HCT116 (cell line): ENCODE results near the gene QSOX1. TPM values are rescaled to one million over a fixed set of nuclear protein-coding genes. Genes with fewer than 3 reads are reported as not detected.

Experiments used
- ATAC-seq: fragments of 200-7000 bp; cut with Tn5 transposase; 2 replicates; pipeline ENCODE4 v1.9.1; 2020; ENCODE audit warnings: mild to moderate bottlenecking, moderate library complexity
- BruUV-seq: library from RNA; stranded (reverse); fragments of 400-500 nt; replicated peaks from 2 replicates; lab custom pipeline; 2021; lab: Mats Ljungman, UMichigan
- CTCF ChIA-PET: fragments of 300-600 bp; sonication (Branson Sonifier 250); formaldehyde crosslinking; loops from one replicate; lab custom pipeline; 2021; ENCODE audit warnings: antibody characterized with exemption; lab: Charles Lee
- POLR2A ChIA-PET: fragments of 300-600, 350-600 bp; sonication (Branson Sonifier 250); formaldehyde crosslinking; loops from one replicate; lab custom pipeline; 2021; ENCODE audit warnings: antibody characterized with exemption; lab: Charles Lee
- RAD21 ChIA-PET, 2 experiments: fragments of 300-600 bp; sonication (Branson Sonifier 250); formaldehyde crosslinking; loops; one replicate each; lab custom pipeline; 2023; ENCODE audit warnings: low total read pairs in 2 of 2; ENCODE audit not compliant: uncharacterized antibody in 2 of 2, unreplicated experiment in 2 of 2, low non-redundant PET in 1 of 2; lab: Charles Lee
- DNase-seq: peaks from one replicate; pipeline ENCODE4 v3.0.0-alpha.2; 2010; ENCODE audit warnings: low read depth, low spot score
- H2AFZ ChIP-seq: fragments of 200-600 bp; shearing (Covaris generic), sonication (generic); 2 replicates; pipeline ENCODE4 v1.6.1; 2017; ENCODE audit warnings: low read depth, mixed run types, mixed read lengths, antibody characterized with exemption, low read length; ENCODE audit not compliant: poor library complexity, severe bottlenecking
- H3K27ac ChIP-seq: 2 replicates; pipeline ENCODE4 v1.5.1; 2012; ENCODE audit warnings: low read depth, low read length
- H3K27me3 ChIP-seq: fragments of 200-600 bp; sonication (generic); 2 replicates; pipeline ENCODE4 v1.6.1; 2016; ENCODE audit warnings: mixed run types, low read length, mixed read lengths; ENCODE audit not compliant: insufficient read depth
- H3K36me3 ChIP-seq, 2 experiments: fragments of 200-500 bp in 1 of 2; fragments of 200-600 bp in 1 of 2; sonication (Bioruptor generic) in 1 of 2; sonication (generic) in 1 of 2; 2 replicates each; pipeline versions ENCODE4 v1.5.1 to v1.6.1; 2014 to 2016; ENCODE audit warnings: low read length in 2 of 2, inconsistent platforms in 1 of 2, mixed read lengths in 1 of 2, mixed run types in 1 of 2; ENCODE audit not compliant: insufficient read depth in 2 of 2, control insufficient read depth in 1 of 2
- H3K4me1 ChIP-seq, 2 experiments: fragments of 200-600 bp in 1 of 2; sonication (generic) in 1 of 2; 2 replicates each; pipeline versions ENCODE4 v1.5.1 to v1.6.1; 2012 to 2017; ENCODE audit warnings: low read length in 2 of 2, inconsistent platforms in 1 of 2, mild to moderate bottlenecking in 1 of 2, mixed read lengths in 1 of 2, mixed run types in 1 of 2, moderate library complexity in 1 of 2; ENCODE audit not compliant: insufficient read depth in 2 of 2, control insufficient read depth in 1 of 2
- H3K4me2 ChIP-seq: fragments of 200-600 bp; sonication (generic); 2 replicates; pipeline ENCODE4 v1.6.1; 2017; ENCODE audit warnings: mixed run types, low read length, mixed read lengths
- H3K4me3 ChIP-seq, 2 experiments: fragments of 200-600 bp in 1 of 2; sonication (generic) in 1 of 2; replicated peaks in 1 of 2; 2 replicates each; pipeline ENCODE4 v1.5.1; 2011 to 2016; ENCODE audit warnings: low read length in 2 of 2, control low read depth in 1 of 2, low read depth in 1 of 2, mild to moderate bottlenecking in 1 of 2, mixed read lengths in 1 of 2, mixed run types in 1 of 2
- H3K79me2 ChIP-seq: fragments of 200-600 bp; sonication (generic); 2 replicates; pipeline ENCODE4 v1.6.1; 2017; ENCODE audit warnings: mild to moderate bottlenecking, mixed run types, low read length, moderate library complexity, mixed read lengths; ENCODE audit not compliant: insufficient read depth
- H3K9ac ChIP-seq: fragments of 200-600 bp; sonication (generic); 2 replicates; pipeline ENCODE4 v1.6.1; 2016; ENCODE audit warnings: low read length, mixed read lengths
- H3K9me2 ChIP-seq: fragments of 200-600 bp; sonication (generic), shearing (Covaris generic); 2 replicates; pipeline ENCODE4 v1.6.1; 2017; ENCODE audit warnings: mixed run types, mild to moderate bottlenecking, moderate library complexity; ENCODE audit not compliant: insufficient read depth
- H3K9me3 ChIP-seq, 2 experiments: fragments of 200-500 bp in 1 of 2; fragments of 200-600 bp in 1 of 2; sonication (Bioruptor generic) in 1 of 2; sonication (generic) in 1 of 2; 2 replicates each; pipeline ENCODE4 v1.6.1; 2014 to 2017; ENCODE audit warnings: low read length in 2 of 2, mixed read lengths in 2 of 2, inconsistent platforms in 1 of 2, low read depth in 1 of 2, mild to moderate bottlenecking in 1 of 2, mixed run types in 1 of 2, moderate library complexity in 1 of 2; ENCODE audit not compliant: control insufficient read depth in 1 of 2, insufficient read depth in 1 of 2
- H4K20me1 ChIP-seq: fragments of 200-600 bp; sonication (generic), shearing (Covaris generic); 2 replicates; pipeline ENCODE4 v1.6.1; 2017; ENCODE audit warnings: mixed run types, mild to moderate bottlenecking, moderate library complexity; ENCODE audit not compliant: insufficient read depth
- CTCF ChIP-seq, 3 experiments: fragments of 200-600 bp in 1 of 3; sonication (generic) in 1 of 3; IDR thresholded peaks in 2 of 3; conservative IDR thresholded peaks in 1 of 3; 2 replicates each; pipeline ENCODE4 v1.5.1; 2012 to 2017; ENCODE audit warnings: low read depth in 2 of 3, low read length in 2 of 3, antibody characterized with exemption in 1 of 3, borderline replicate concordance in 1 of 3, control low read depth in 1 of 3, mild to moderate bottlenecking in 1 of 3, mixed read lengths in 1 of 3, mixed run types in 1 of 3, moderate library complexity in 1 of 3; ENCODE audit not compliant: insufficient read depth in 1 of 3
- EGR1 ChIP-seq: IDR thresholded peaks from 2 replicates; pipeline ENCODE4 v1.6.1; 2012; ENCODE audit warnings: low read depth
- EZH2 ChIP-seq: fragments of 200-600 bp; sonication (generic); IDR thresholded peaks from 2 replicates; pipeline ENCODE4 v1.6.1; 2017; ENCODE audit warnings: antibody characterized with exemption, mixed run types
- EZH2phosphoT487 ChIP-seq: fragments of 200-600 bp; IDR thresholded peaks from 2 replicates; pipeline ENCODE4 v1.6.1; 2018; ENCODE audit warnings: antibody characterized with exemption, borderline replicate concordance
- FOSL1 ChIP-seq: IDR thresholded peaks from 2 replicates; pipeline ENCODE4 v1.6.1; 2012; ENCODE audit warnings: low read depth
- JUND ChIP-seq: IDR thresholded peaks from 2 replicates; pipeline ENCODE4 v1.6.1; 2012
- POLR2AphosphoS5 ChIP-seq: IDR thresholded peaks from 2 replicates; pipeline ENCODE4 v1.6.1; 2011; ENCODE audit warnings: mild to moderate bottlenecking, low read depth, low read length, moderate library complexity
- SIN3A ChIP-seq: IDR thresholded peaks from 2 replicates; pipeline ENCODE4 v1.6.1; 2012; ENCODE audit warnings: low read depth
- SP1 ChIP-seq: IDR thresholded peaks from 2 replicates; pipeline ENCODE4 v1.6.1; 2012; ENCODE audit warnings: low read depth
- SRF ChIP-seq: IDR thresholded peaks from 2 replicates; pipeline ENCODE4 v1.6.1; 2012; ENCODE audit warnings: low read depth
- TCF7L2 ChIP-seq: IDR thresholded peaks from 2 replicates; pipeline ENCODE4 v1.7.0; 2011; ENCODE audit warnings: borderline replicate concordance, inconsistent platforms; ENCODE audit not compliant: insufficient read depth, insufficient read length; ENCODE audit errors: extremely low read depth
- ZBTB33 ChIP-seq: IDR thresholded peaks from 2 replicates; pipeline ENCODE4 v1.6.1; 2011; ENCODE audit warnings: mild to moderate bottlenecking, low read length, moderate library complexity; ENCODE audit not compliant: insufficient replicate concordance; ENCODE audit errors: extremely low read depth
- ZFX ChIP-seq: fragments of 450-650 bp; IDR thresholded peaks from 2 replicates; pipeline ENCODE4 v1.6.1; 2017
- ZNF274 ChIP-seq: fragments of 200-500 bp; sonication (Bioruptor generic); IDR thresholded peaks from 2 replicates; pipeline ENCODE4 v1.6.1; 2014; ENCODE audit warnings: mild to moderate bottlenecking, low read depth, low read length, inconsistent platforms
- intact Hi-C: fragments of 100-400 bp; cut with micrococcal nuclease; formaldehyde crosslinking; loops from 2 replicates; pipeline ENCODE4 v1.10.0; 2022
- total RNA-seq: library from RNA; stranded (reverse); gene quantifications from one replicate; pipeline ENCODE4 v1.2.1, GENCODE V29; 2021; ENCODE audit not compliant: unreplicated experiment

QSOX1 gene
- total RNA-seq, 1 experiment from 2014 or later, result 89.2 TPM

GRCh38 chr1:180244840-180245239, 90.2 kb downstream of the QSOX1 start:
- no TSS peak for BruUV-seq
- peaks cover 9% of the 10 kb centered on the region; the same call in 1 of the 2 replicates for H3K27me3 ChIP-seq
- no peaks in the 10 kb centered on the region for H4K20me1 ChIP-seq
- intact Hi-C loops, result no loop called here
- no peaks in the 10 kb centered on the region for H3K79me2 ChIP-seq
- no peak overlapping the region for H3K4me2 ChIP-seq
- POLR2A ChIA-PET, result no interaction called here
- H3K9me2 ChIP-seq, result no peaks in the 10 kb centered on the region
- CTCF ChIA-PET, result interaction anchor here (1.8 kb wide), 1 partner anchor 8 kb away, joined by 7 read pairs; no protein-coding TSS in a partner anchor
- H3K4me1 ChIP-seq, result peaks cover 0 to 8% of the 10 kb centered on the region in 2 experiments; a peak in 2 of 4 replicates
- no peaks in the 10 kb centered on the region for H3K36me3 ChIP-seq
- no peak overlapping the region for H3K9ac ChIP-seq
- H2AFZ ChIP-seq, result no peak overlapping the region
- DNase-seq, result no peak
- no peaks in the 10 kb centered on the region for H3K9me3 ChIP-seq
- ATAC-seq, result no peak
- H3K4me3 ChIP-seq, result no peak overlapping the region
- RAD21 ChIA-PET, result interaction anchor here in 1 of 2 experiments (1.4 kb wide), 1 partner anchor 57 kb away, joined by 5 read pairs; no protein-coding TSS in a partner anchor
- H3K27ac ChIP-seq, result no peak overlapping the region
- no peak for TF ChIP-seq JUND
- TF ChIP-seq FOSL1, result no peak
- TF ChIP-seq TCF7L2, result no peak
- no peak for TF ChIP-seq EZH2phosphoT487
- TF ChIP-seq EZH2, result no peak
- TF ChIP-seq SIN3A, result no peak
- TF ChIP-seq ZNF274, result no peak
- TF ChIP-seq CTCF (IDR thresholded peaks at IDR 0.05 in 2 of 3, conservative IDR thresholded peaks at IDR 0.05 in 1 of 3; ENCODE audit: borderline replicate concordance in 1 of 3, insufficient read depth in 1 of 3, low read depth in 2 of 3, low read length in 2 of 3), result no peak
- TF ChIP-seq EGR1, result no peak
- TF ChIP-seq SP1, result no peak
- no peak for TF ChIP-seq SRF
- TF ChIP-seq POLR2AphosphoS5, result no peak
- TF ChIP-seq ZBTB33, result no peak
- no peak for TF ChIP-seq ZFX
- TF ChIP-seq, all 23 proteins: peak for 0
